ENCODE data around the gene ZNF483.

ZNF483 gene

DNA sequence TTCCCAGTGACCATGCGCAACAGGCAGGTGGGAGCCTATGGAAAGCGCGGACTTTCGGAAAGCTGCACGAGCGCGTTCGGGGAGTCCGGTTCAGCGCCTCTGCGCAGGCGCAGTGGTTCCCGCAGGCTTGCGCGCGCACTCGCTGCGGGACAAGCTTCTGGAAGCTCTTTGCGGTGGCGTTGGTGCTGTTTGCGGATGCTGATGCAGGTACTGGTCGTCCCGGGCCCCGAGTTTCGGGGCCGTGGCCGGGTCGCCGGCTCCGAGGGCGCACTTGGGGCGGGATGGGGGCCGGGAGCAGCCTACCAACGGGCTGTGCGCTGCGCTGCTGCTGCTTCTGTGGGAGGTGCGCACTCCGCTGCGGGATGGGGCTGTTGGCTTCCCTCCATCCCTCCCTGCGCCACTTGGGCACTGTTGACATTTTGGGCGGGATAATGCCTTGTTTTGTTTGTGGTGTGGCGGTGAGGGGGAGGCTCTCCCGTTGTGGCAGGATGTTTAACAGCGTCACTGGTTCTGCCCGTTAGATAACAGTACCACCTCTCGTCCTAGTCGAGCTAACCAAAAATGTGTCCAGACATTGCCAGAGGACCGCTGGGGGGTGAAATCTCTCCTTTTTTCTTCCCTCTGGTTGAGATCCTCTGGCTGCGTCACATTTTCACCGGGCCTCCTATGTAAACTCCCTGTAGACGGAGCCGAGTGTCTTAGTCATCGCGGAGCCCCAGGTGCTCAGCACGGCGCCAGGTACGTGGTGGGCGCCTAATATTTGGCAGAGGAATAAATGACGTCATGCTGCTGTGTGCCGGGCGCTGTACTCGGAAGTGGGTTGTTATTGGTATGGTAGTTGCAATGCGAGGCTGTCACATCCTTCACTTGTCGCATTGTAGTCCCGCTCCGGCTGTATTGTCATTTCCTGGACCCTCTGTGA, at the start of gene ZNF483:
Gene ZNF483 (plus strand): TSS at position 124 of the 922 bp plus-strand sequence. CDS start 2,217 bp downstream, outside the sequence.
- H3K4me1 ChIP-seq (ENCODE audit: insufficient read depth, low read length, poor library complexity, severe bottlenecking) = no peaks in the 10 kb centered on the region
- H3K9me3 ChIP-seq (ENCODE audit: insufficient read depth, low read depth, low read length) = no peaks in the 10 kb centered on the region
- H3F3A ChIP-seq (ENCODE audit: low read depth) = no peaks in the 10 kb centered on the region
- no peaks in the 10 kb centered on the region for H3K36me3 ChIP-seq (ENCODE audit: insufficient read depth, low read length)
- H3K9ac ChIP-seq (ENCODE audit: low read depth, low read length, poor library complexity, severe bottlenecking) = no peak within 1 kb of the TSS
- H3K9me2 ChIP-seq (replicated peaks; ENCODE audit: low read depth, low read length) = no peaks in the 10 kb centered on the region
- no peaks in the 10 kb centered on the region for H3K79me2 ChIP-seq (ENCODE audit: insufficient read depth, low read length)
- TF ChIP-seq, protein P1, sequence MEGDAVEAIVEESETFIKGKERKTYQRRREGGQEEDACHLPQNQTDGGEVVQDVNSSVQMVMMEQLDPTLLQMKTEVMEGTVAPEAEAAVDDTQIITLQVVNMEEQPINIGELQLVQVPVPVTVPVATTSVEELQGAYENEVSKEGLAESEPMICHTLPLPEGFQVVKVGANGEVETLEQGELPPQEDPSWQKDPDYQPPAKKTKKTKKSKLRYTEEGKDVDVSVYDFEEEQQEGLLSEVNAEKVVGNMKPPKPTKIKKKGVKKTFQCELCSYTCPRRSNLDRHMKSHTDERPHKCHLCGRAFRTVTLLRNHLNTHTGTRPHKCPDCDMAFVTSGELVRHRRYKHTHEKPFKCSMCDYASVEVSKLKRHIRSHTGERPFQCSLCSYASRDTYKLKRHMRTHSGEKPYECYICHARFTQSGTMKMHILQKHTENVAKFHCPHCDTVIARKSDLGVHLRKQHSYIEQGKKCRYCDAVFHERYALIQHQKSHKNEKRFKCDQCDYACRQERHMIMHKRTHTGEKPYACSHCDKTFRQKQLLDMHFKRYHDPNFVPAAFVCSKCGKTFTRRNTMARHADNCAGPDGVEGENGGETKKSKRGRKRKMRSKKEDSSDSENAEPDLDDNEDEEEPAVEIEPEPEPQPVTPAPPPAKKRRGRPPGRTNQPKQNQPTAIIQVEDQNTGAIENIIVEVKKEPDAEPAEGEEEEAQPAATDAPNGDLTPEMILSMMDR (conservative IDR thresholded peaks at IDR 0.05; ENCODE audit: low read length) = no peak
- TF ChIP-seq EZH2phosphoT487 (IDR thresholded peaks at IDR 0.05; ENCODE audit: borderline replicate concordance) = no peak
- no peak within 1 kb of the TSS for H2AFZ ChIP-seq (ENCODE audit: low read length)
- no peak within 1 kb of the TSS for H3K4me2 ChIP-seq (ENCODE audit: low read depth, low read length, poor library complexity, severe bottlenecking)
- H3K4me3 ChIP-seq (ENCODE audit: low read length, poor library complexity, severe bottlenecking) = no peak within 1 kb of the TSS
- H4K20me1 ChIP-seq (ENCODE audit: insufficient read depth, low read length, poor library complexity, severe bottlenecking) = no peaks in the 10 kb centered on the region
- H3K27me3 ChIP-seq (ENCODE audit: insufficient read depth, low read length, poor library complexity, severe bottlenecking) = no peaks in the 10 kb centered on the region

DNA sequence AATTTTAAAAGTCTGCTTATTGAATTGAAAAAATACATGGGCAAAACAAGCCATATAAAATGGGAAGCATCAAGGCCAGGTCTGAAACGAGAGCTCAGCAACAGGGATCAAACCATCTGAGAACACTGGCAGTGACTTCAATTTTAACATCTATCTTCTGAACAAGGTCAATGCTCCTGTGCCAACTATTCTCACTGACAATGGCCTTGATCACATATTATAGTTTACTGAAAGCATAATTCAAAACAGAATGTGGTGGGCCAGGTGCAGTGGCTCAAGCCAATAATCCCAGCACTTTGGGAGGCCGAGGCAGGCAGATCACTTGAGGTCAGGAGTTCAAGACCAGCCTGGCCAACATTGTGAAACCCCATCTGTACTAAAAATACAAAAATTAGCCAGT, 49.8 kb upstream of the ZNF483 start:
- H3K9me2 ChIP-seq (replicated peaks; ENCODE audit: low read depth, low read length) = no peaks in the 10 kb centered on the region
- H3K27me3 ChIP-seq (ENCODE audit: insufficient read depth, low read length, poor library complexity, severe bottlenecking) = no peaks in the 10 kb centered on the region
- H3K79me2 ChIP-seq (ENCODE audit: insufficient read depth, low read length) = peaks cover 46% of the 10 kb centered on the region
- no peaks in the 10 kb centered on the region for H3K4me1 ChIP-seq (ENCODE audit: insufficient read depth, low read length, poor library complexity, severe bottlenecking)
- H3K4me2 ChIP-seq (ENCODE audit: low read depth, low read length, poor library complexity, severe bottlenecking) = no peak overlapping the region
- H3K9me3 ChIP-seq (ENCODE audit: insufficient read depth, low read depth, low read length) = no peaks in the 10 kb centered on the region
- no peak for TF ChIP-seq EZH2phosphoT487 (IDR thresholded peaks at IDR 0.05; ENCODE audit: borderline replicate concordance)
- TF ChIP-seq, protein P1 (conservative IDR thresholded peaks at IDR 0.05; ENCODE audit: low read length) = no peak
- peaks cover 2% of the 10 kb centered on the region for H4K20me1 ChIP-seq (ENCODE audit: insufficient read depth, low read length, poor library complexity, severe bottlenecking)
- no peaks in the 10 kb centered on the region for H3F3A ChIP-seq (ENCODE audit: low read depth)
- no peak overlapping the region for H2AFZ ChIP-seq (ENCODE audit: low read length)
- no peaks in the 10 kb centered on the region for H3K36me3 ChIP-seq (ENCODE audit: insufficient read depth, low read length)
- no peak overlapping the region for H3K4me3 ChIP-seq (ENCODE audit: low read length, poor library complexity, severe bottlenecking)
- no peak overlapping the region for H3K9ac ChIP-seq (ENCODE audit: low read depth, low read length, poor library complexity, severe bottlenecking)

DNA sequence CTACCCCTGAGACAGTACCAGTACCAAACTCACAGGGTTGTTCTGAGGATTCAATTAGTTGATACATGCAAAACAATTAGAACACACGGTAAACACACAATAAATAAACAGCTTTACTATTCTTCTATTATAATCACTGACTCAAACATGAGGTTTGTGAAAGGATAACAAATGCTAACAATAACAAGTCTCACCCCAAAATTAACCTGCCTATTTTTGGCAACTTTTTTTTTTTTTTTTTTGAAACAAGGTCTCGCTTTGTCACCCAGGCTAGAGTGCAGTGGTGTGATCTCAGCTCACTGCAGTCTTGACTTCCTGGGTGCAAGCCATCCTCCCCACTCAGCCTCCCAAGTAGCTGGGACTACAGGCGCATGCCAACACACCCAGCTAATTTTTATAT, 47.3 kb upstream of the ZNF483 start:
- no peaks in the 10 kb centered on the region for H3K9me3 ChIP-seq (ENCODE audit: insufficient read depth, low read depth, low read length)
- H3K36me3 ChIP-seq (ENCODE audit: insufficient read depth, low read length) = no peaks in the 10 kb centered on the region
- no peak overlapping the region for H3K4me3 ChIP-seq (ENCODE audit: low read length, poor library complexity, severe bottlenecking)
- no peak overlapping the region for H3K4me2 ChIP-seq (ENCODE audit: low read depth, low read length, poor library complexity, severe bottlenecking)
- no peak overlapping the region for H2AFZ ChIP-seq (ENCODE audit: low read length)
- H3K27me3 ChIP-seq (ENCODE audit: insufficient read depth, low read length, poor library complexity, severe bottlenecking) = no peaks in the 10 kb centered on the region
- H3K4me1 ChIP-seq (ENCODE audit: insufficient read depth, low read length, poor library complexity, severe bottlenecking) = no peaks in the 10 kb centered on the region
- TF ChIP-seq EZH2phosphoT487 (IDR thresholded peaks at IDR 0.05; ENCODE audit: borderline replicate concordance) = no peak
- TF ChIP-seq, protein P1 (conservative IDR thresholded peaks at IDR 0.05; ENCODE audit: low read length) = no peak
- H3K79me2 ChIP-seq (ENCODE audit: insufficient read depth, low read length) = peaks cover 46% of the 10 kb centered on the region
- H4K20me1 ChIP-seq (ENCODE audit: insufficient read depth, low read length, poor library complexity, severe bottlenecking) = peaks cover 5% of the 10 kb centered on the region
- no peak overlapping the region for H3K9ac ChIP-seq (ENCODE audit: low read depth, low read length, poor library complexity, severe bottlenecking)
- H3F3A ChIP-seq (ENCODE audit: low read depth) = no peaks in the 10 kb centered on the region
- no peaks in the 10 kb centered on the region for H3K9me2 ChIP-seq (replicated peaks; ENCODE audit: low read depth, low read length)
